Left cardiac atrium (tissue), 4 donors: ENCODE measurements around the gene USP24. TPM values are rescaled to one million over a fixed set of nuclear protein-coding genes. Genes with fewer than 3 reads are reported as not detected.

Experiments used
- ATAC-seq, 2 donors: fragments of 200-7000 bp; cut with Tn5 transposase; one replicate each; pipeline ENCODE4 v1.9.1; 2020; ENCODE audit warnings: mild to moderate bottlenecking in 2 of 2, moderate library complexity in 2 of 2
- DNase-seq: peaks from one replicate; pipeline ENCODE4 v3.0.0-alpha.2; 2020
- intact Hi-C, 2 donors: fragments of 100-400 bp; cut with DNase I; formaldehyde crosslinking; loops; one replicate each; pipeline versions ENCODE4 v1.14.1 to v1.15.1; 2022 to 2023
- total RNA-seq, 2 donors: library from RNA; stranded (reverse); fragmentation: NEBNext Ultra II Directional; extraction: Animal tissue kit (Norgen Biotek cat#: 25700); gene quantifications; one replicate each; pipeline ENCODE4 v1.2.1, GENCODE V29; 2021
- donor health status: DM: no; HTN: yes; CAD: no.
- donor health status: DM: no; HTN: yes; CAD: no; lungs with severe emphysema.
- donor health status: DM: yes; HTN: yes; CAD: no.
- donor health status: Dilated cardiomyopathy.

The USP24 gene
- total RNA-seq, 2 donors from 2014 or later: 31.8 to 33.6 TPM

- no peak for ATAC-seq
These were observed 42.9 kb downstream of the USP24 start for GRCh38 chr1:55172272-55172671.

GRCh38 chr1:55171694-55172093 is 43.5 kb downstream of the USP24 start:
- intact Hi-C loops: no loop called here
- no peak for DNase-seq
- ATAC-seq: no peak

More at GRCh38 chr1:55172272-55172671, 42.9 kb downstream of the USP24 start:
- intact Hi-C loops: no loop called here
- DNase-seq: no peak

- DNase-seq (no peak), ATAC-seq (no peak)
- intact Hi-C loops: no loop called here
These were observed 44.7 kb downstream of the USP24 start for GRCh38 chr1:55170426-55170825.

GRCh38 chr1:55169126-55169525 is 46.0 kb downstream of the USP24 start:
- intact Hi-C loops: loop anchor here in 1 of 2 donors (10.0 kb wide), 1 partner anchor 46 kb away; the partner anchor contains the start of gene USP24
- ATAC-seq: no peak
- DNase-seq: no peak

- intact Hi-C loops: loop anchor here in 1 of 2 donors (10.0 kb wide), 1 partner anchor 46 kb away; the partner anchor contains the start of gene USP24
- ATAC-seq (no peak), DNase-seq (no peak)
These were observed 46.8 kb downstream of the USP24 start for GRCh38 chr1:55168353-55168752.

GRCh38 chr1:55167224-55167871 is 47.8 kb downstream of the USP24 start:
- ATAC-seq (no peak), DNase-seq (no peak)
- intact Hi-C loops: loop anchor here in 1 of 2 donors (10.0 kb wide), 1 partner anchor 47 kb away; the partner anchor contains the start of gene USP24

GRCh38 chr1:55164906-55165305 is 50.3 kb downstream of the USP24 start:
- ATAC-seq (no peak), DNase-seq (no peak)
- intact Hi-C loops: loop anchor here in 1 of 2 donors (10.0 kb wide), 1 partner anchor 50 kb away; the partner anchor contains the start of gene USP24

GRCh38 chr1:55159571-55159970 is 55.6 kb downstream of the USP24 start:
- intact Hi-C loops: loop anchor here in 1 of 2 donors (10.0 kb wide), 1 partner anchor 55 kb away; the partner anchor contains the start of gene USP24
- DNase-seq (no peak), ATAC-seq (no peak)

GRCh38 chr1:55156608-55157007 is 58.6 kb downstream of the USP24 start:
- ATAC-seq (no peak), DNase-seq (no peak)
- intact Hi-C loops: loop anchor here in 1 of 2 donors (10.0 kb wide), 1 partner anchor 58 kb away; the partner anchor contains the start of gene USP24

- ATAC-seq: no peak
- intact Hi-C loops: loop anchor here in 1 of 2 donors (10.0 kb wide), 1 partner anchor 59 kb away; the partner anchor contains the start of gene USP24
- DNase-seq: no peak
These were observed 59.1 kb downstream of the USP24 start for GRCh38 chr1:55156093-55156492.

GRCh38 chr1:55155522-55155921 is 59.6 kb downstream of the USP24 start:
- intact Hi-C loops: loop anchor here in 1 of 2 donors (10.0 kb wide), 1 partner anchor 59 kb away; the partner anchor contains the start of gene USP24
- DNase-seq (peak; percentile 53), ATAC-seq (peak; percentile 77 to 83)

GRCh38 chr1:55154616-55155015 is 60.5 kb downstream of the USP24 start:
- no peak for ATAC-seq
- intact Hi-C loops: loop anchor here in 1 of 2 donors (10.0 kb wide), 1 partner anchor 60 kb away; the partner anchor contains the start of gene USP24
- DNase-seq: no peak

GRCh38 chr1:55153031-55153430 is 62.1 kb downstream of the USP24 start:
- intact Hi-C loops: loop anchor here in 1 of 2 donors (10.0 kb wide), 1 partner anchor 62 kb away; the partner anchor contains the start of gene USP24
- ATAC-seq (no peak), DNase-seq (no peak)

- ATAC-seq: peak; percentile 71 to 80
- DNase-seq: no peak
- intact Hi-C loops: loop anchor here in 1 of 2 donors (10.0 kb wide), 1 partner anchor 64 kb away; the partner anchor contains the start of gene USP24
These were observed 64.1 kb downstream of the USP24 start for GRCh38 chr1:55150880-55151588.

- intact Hi-C loops: loop anchor here in 1 of 2 donors (10.0 kb wide), 1 partner anchor 54 kb away; no protein-coding TSS in a partner anchor
- DNase-seq (no peak), ATAC-seq (no peak)
These were observed 66.5 kb downstream of the USP24 start for GRCh38 chr1:55148676-55149075.

GRCh38 chr1:55147524-55147923 is 67.6 kb downstream of the USP24 start:
- intact Hi-C loops: loop anchor here in 1 of 2 donors (10.0 kb wide), 1 partner anchor 53 kb away; no protein-coding TSS in a partner anchor

GRCh38 chr1:55146781-55147180 is 68.4 kb downstream of the USP24 start:
- DNase-seq (peak; percentile 52), ATAC-seq (no peak)
- intact Hi-C loops: loop anchor here in 1 of 2 donors (10.0 kb wide), 1 partner anchor 52 kb away; no protein-coding TSS in a partner anchor

More at GRCh38 chr1:55147524-55147923, 67.6 kb downstream of the USP24 start:
- DNase-seq: no peak
- no peak for ATAC-seq

- no peak for DNase-seq
- intact Hi-C loops: loop anchor here in 1 of 2 donors (10.0 kb wide), 1 partner anchor 50 kb away; no protein-coding TSS in a partner anchor
These were observed 70.3 kb downstream of the USP24 start for GRCh38 chr1:55144886-55145285.

GRCh38 chr1:55143684-55144083 is 71.5 kb downstream of the USP24 start:
- no peak for DNase-seq
- ATAC-seq: no peak
- intact Hi-C loops: loop anchor here in 1 of 2 donors (10.0 kb wide), 1 partner anchor 49 kb away; no protein-coding TSS in a partner anchor

More at GRCh38 chr1:55144886-55145285, 70.3 kb downstream of the USP24 start:
- ATAC-seq: no peak
